Measurements from ENCODE around the gene HECTD4. TPM values are rescaled to one million over a fixed set of nuclear protein-coding genes. Genes with fewer than 3 reads are reported as not detected.
"Not testable (repeated sequence)": the region's sequence is repeated elsewhere in the genome, so short reads cannot be mapped to it uniquely, and the experiment has no call there.

Gene HECTD4
- total RNA-seq, 2 experiments from 2014 or later = 15.8 to 17.8 TPM

- not testable (repeated sequence) for H3K9me3 Mint-ChIP-seq, H3K36me3 Mint-ChIP-seq, H3K4me3 Mint-ChIP-seq, DNase-seq, H3K27me3 Mint-ChIP-seq, H3K27ac Mint-ChIP-seq
- H3K4me1 Mint-ChIP-seq = peaks cover 15% of the 10 kb centered on the region
These were observed 33.2 kb upstream of the HECTD4 start for GRCh38 chr12:112415457-112415856.

DNA sequence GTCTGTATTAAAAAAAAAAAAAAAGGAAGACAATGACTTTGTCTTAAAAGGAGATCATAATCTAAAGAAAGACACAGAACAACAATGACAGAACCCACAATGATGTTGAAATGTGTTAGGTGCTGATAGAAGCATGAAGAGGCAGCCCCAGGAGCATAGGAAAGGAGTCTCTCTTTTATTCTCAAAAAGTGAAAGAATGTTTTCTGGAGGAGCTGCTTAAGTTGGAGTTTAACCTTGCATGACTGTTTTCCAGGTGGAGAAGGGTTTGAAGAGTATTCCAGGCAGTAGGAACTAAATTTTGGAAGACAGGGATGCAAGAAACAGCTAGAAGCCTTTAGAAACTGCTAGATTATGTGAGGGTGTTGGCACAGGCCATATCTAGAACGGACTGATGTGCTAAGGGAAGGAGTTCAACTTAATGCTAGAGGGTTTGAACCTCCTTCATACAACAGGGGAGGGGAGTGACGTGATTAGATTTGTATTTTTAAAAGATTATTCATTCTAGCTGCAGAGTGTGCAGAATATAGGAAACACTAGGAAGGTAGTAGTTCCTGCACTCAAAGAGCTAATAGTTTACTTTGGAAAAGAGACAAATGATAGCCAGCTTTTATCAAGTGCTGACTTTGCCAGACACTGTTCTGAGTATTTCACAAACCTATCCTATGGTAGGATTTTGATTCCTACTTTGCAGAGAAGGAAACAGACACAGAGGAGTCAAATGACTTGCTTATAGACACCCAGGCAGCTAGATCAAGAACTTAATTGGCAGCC lies 31.8 kb upstream of the HECTD4 start:
- no peak for DNase-seq
- Mint-ChIP-seq H3K4me3 (no peak overlapping the region), H3K36me3 (peaks cover 4% of the 10 kb centered on the region), H3K27ac (no peak overlapping the region), H3K9me3 (no peaks in the 10 kb centered on the region), H3K27me3 (no peaks in the 10 kb centered on the region), H3K4me1 (peaks cover 9% of the 10 kb centered on the region)

- Mint-ChIP-seq H3K27me3 (no peaks in the 10 kb centered on the region), H3K27ac (peak overlapping the region; percentile 100), H3K4me1 (peaks cover 33% of the 10 kb centered on the region), H3K9me3 (no peaks in the 10 kb centered on the region), H3K36me3 (peaks cover 41% of the 10 kb centered on the region), H3K4me3 (peak overlapping the region; percentile 100)
- DNase-seq = no peak
These were observed 27.6 kb upstream of the HECTD4 start for GRCh38 chr12:112409906-112410244.

- Mint-ChIP-seq H3K27me3 (no peaks in the 10 kb centered on the region), H3K27ac (peak within 1 kb of the TSS; percentile 100), H3K9me3 (no peaks in the 10 kb centered on the region), H3K4me3 (peak within 1 kb of the TSS; percentile 100), H3K36me3 (peaks cover 47% of the 10 kb centered on the region), H3K4me1 (peaks cover 36% of the 10 kb centered on the region)
- peak; percentile 77 for DNase-seq
These were observed 27.1 kb upstream of the HECTD4 start, which contains the start of gene RPL6 for GRCh38 chr12:112409064-112409905. Gene RPL6, minus strand, starts transcription at chr12:112409605. Its CDS starts 949 bp downstream, at chr12:112408656.

- Mint-ChIP-seq H3K4me3 (peak overlapping the region; percentile 100), H3K27ac (peak overlapping the region; percentile 100), H3K4me1 (peaks cover 36% of the 10 kb centered on the region), H3K9me3 (no peaks in the 10 kb centered on the region), H3K36me3 (peaks cover 50% of the 10 kb centered on the region), H3K27me3 (no peaks in the 10 kb centered on the region)
- DNase-seq = no peak
These were observed 26.4 kb upstream of the HECTD4 start for GRCh38 chr12:112408621-112409020.

DNA sequence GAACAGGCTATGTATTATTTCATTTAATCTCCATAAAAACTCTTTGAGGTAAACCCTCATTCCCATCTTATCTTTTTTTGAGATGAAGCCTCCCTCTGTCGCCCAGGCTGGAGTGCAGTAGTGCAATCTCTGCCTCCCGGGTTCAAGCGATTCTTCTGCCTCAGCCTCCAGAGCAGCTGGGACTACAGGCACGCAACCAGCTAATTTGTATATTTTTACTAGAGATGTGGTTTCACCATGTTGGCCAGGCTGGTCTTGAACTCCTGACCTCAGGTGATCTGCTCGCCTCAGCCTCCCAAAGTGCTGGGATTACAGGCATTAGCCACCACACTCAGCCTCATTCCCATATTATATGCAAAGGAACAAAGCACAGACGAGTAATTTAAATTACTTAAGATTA lies 25.5 kb upstream of the HECTD4 start:
- Mint-ChIP-seq H3K4me3 (peak overlapping the region; percentile 100), H3K36me3 (peaks cover 50% of the 10 kb centered on the region), H3K27ac (peak overlapping the region; percentile 100), H3K4me1 (peaks cover 36% of the 10 kb centered on the region)
- H3K27me3 Mint-ChIP-seq, DNase-seq, H3K9me3 Mint-ChIP-seq: not testable (repeated sequence)

DNA sequence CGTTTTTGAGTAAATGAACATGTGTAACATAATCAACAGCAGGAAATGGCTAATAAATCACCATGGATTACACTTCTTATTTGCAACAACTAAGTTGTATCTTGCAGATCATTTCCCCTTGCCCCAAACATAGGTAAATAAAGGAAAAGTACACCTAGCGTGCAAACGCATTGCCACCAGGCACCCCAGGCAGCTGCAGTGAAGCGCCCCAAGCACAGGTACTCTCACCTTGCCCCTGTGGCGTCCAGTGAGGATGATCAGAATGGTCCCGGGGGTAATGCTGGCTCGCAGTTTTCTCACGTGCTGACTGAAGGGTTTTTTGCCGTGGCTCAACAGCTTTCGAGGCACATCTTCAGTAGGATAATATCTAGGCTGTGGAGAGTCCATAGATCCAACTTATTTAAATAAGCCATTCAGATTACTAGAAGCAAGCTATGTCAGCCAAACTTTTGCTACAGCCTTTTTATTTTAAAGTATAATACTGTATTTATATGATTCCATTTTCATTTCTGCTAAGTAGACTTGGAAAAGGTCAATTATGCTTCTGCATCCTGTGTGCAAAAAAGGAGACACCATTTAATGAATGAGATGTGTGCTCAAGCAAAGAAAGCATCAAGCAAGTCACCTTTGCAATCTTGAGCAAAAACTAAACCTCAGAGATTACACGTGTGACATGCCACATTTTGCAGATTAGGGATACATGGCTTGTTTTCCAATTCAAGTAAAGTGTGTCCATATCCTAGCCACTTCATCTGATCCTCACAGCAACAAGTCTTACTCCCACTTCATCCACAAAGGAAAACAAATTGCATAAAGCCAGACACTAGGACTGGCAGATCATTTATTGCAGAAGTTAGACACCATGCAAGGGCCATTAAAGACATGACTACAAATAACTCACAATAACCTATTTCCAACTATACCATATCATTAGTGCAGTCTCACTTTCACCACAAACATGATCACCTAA lies 24.6 kb upstream of the HECTD4 start:
- Mint-ChIP-seq H3K36me3 (peaks cover 50% of the 10 kb centered on the region), H3K9me3 (no peaks in the 10 kb centered on the region), H3K27ac (peak overlapping the region; percentile 100), H3K4me3 (peak overlapping the region; percentile 100), H3K27me3 (no peaks in the 10 kb centered on the region), H3K4me1 (peaks cover 36% of the 10 kb centered on the region)
- DNase-seq = no peak

DNA sequence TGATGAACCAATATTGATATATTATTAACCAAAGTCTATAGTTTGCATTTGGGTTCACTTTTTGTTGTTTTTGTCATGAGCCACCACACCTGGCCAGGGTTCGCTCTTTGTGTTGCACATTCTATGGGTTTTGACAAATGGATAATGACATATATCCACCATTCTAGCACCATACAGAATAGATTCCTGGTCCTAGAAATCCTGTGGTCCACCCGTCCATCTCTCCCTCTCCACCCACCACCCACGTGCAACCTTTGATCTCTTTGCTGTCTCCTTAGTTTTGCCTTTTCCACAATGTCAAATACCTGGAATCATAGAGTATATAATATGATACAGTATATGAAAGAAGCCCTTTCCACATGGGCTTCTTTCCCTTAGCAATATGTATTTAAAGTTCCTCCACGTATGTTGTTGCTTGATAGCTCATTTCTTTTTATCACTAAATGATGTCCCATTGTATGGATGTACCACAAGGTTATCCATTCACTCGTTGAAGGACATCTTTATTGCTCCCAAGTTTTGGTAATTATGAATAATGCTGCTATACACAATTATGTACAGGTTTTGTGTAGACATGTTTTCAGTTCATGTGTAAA lies 19.8 kb upstream of the HECTD4 start:
- Mint-ChIP-seq H3K9me3 (no peaks in the 10 kb centered on the region), H3K27ac (no peak overlapping the region), H3K4me3 (no peak overlapping the region), H3K36me3 (peaks cover 26% of the 10 kb centered on the region), H3K4me1 (peaks cover 16% of the 10 kb centered on the region), H3K27me3 (no peaks in the 10 kb centered on the region)
- no peak for DNase-seq

GRCh38 chr12:112401054-112401453 lies 18.8 kb upstream of the HECTD4 start:
- Mint-ChIP-seq H3K36me3 (peaks cover 17% of the 10 kb centered on the region), H3K4me1 (peaks cover 9% of the 10 kb centered on the region), H3K4me3 (no peak overlapping the region), H3K27me3 (no peaks in the 10 kb centered on the region), H3K27ac (no peak overlapping the region), H3K9me3 (no peaks in the 10 kb centered on the region)
- DNase-seq = no peak

DNA sequence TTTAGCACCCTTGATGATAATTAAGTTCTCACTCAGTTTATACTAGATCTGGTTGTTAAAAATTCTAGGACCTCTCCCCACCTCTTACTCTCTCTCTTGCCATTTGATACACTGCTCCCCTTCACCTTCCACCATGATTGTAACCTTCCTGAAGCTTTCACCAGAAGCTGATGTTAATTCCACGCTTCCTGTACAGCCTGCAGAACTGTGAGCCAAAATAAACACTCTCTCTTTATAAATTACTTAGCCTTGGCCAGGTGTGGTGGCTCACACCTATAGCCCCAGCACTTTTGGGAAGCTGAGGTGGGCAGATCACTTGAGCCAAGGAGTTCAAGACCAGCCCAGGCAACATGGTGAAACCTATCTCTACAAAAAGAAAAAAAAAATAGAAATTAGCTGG lies 11.1 kb upstream of the HECTD4 start:
- no peaks in the 10 kb centered on the region for H3K36me3 Mint-ChIP-seq
- no peak overlapping the region for H3K4me3 Mint-ChIP-seq
- H3K9me3 Mint-ChIP-seq = no peaks in the 10 kb centered on the region
- H3K27ac Mint-ChIP-seq = no peak overlapping the region
- H3K27me3 Mint-ChIP-seq = peaks cover 9% of the 10 kb centered on the region
- no peak for DNase-seq
- no peaks in the 10 kb centered on the region for H3K4me1 Mint-ChIP-seq

DNA sequence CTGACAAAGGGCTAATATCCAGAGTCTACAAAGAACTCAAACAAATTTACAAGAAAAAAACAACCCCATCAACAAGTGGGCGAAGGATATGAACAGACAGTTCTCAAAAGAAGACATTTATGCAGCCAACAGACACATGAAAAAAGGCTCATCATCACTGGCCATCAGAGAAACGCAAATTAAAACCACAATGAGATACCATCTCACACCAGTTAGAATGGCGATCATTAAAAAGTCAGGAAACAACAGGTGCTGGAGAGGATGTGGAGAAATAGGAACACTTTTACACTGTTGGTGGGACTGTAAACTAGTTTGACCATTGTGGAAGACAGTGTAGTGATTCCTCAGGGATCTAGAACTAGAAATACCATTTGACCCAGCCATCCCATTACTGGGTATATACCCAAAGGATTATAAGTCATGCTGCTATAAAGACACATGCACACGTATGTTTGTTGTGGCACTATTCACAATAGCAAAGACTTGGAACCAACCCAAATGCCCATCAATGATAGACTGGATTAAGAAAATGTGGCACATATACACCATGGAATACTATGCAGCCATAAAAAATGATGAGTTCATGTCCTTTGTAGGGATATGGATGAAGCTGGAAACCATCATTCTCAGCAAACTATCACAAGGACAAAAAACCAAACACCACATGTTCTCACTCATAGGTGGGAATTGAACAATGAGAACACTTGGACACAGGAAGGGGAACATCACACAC lies 7.9 kb upstream of the HECTD4 start:
- H3K27ac Mint-ChIP-seq, DNase-seq, H3K4me3 Mint-ChIP-seq, H3K36me3 Mint-ChIP-seq, H3K9me3 Mint-ChIP-seq: not testable (repeated sequence)
- H3K27me3 Mint-ChIP-seq = peaks cover 12% of the 10 kb centered on the region
- peaks cover 10% of the 10 kb centered on the region for H3K4me1 Mint-ChIP-seq

GRCh38 chr12:112389228-112389627 lies 7.0 kb upstream of the HECTD4 start:
- no peaks in the 10 kb centered on the region for H3K36me3 Mint-ChIP-seq
- peaks cover 12% of the 10 kb centered on the region for H3K27me3 Mint-ChIP-seq
- peaks cover 10% of the 10 kb centered on the region for H3K4me1 Mint-ChIP-seq
- H3K4me3 Mint-ChIP-seq = no peak overlapping the region
- no peak overlapping the region for H3K27ac Mint-ChIP-seq
- no peaks in the 10 kb centered on the region for H3K9me3 Mint-ChIP-seq
- DNase-seq = no peak

DNA sequence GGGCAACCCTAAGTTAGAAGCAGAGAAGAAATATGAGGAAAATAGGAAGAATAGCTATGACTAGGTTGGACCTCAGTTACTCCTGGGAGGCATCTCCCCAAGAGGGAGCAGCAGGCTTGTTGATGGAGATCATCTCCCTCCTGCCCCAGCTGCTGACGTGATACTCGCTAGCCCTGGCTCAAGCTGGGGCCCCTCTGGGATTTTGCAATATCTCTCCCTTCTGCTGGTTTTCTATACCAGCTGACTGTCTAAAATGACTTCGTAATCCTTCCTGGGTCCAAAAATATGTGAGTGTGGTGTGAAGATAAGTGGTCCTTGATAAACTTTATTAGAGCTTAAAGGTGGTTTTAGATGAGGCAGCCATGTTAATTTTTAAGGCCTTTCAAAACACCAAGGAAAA lies 4.5 kb upstream of the HECTD4 start:
- Mint-ChIP-seq H3K27ac (peak overlapping the region; percentile 83), H3K4me3 (no peak overlapping the region), H3K36me3 (no peaks in the 10 kb centered on the region), H3K4me1 (peaks cover 10% of the 10 kb centered on the region), H3K9me3 (no peaks in the 10 kb centered on the region), H3K27me3 (peaks cover 12% of the 10 kb centered on the region)
- no peak for DNase-seq

- no peaks in the 10 kb centered on the region for H3K27me3 Mint-ChIP-seq
- H3K4me3 Mint-ChIP-seq = peak overlapping the region; percentile 91
- peaks cover 23% of the 10 kb centered on the region for H3K4me1 Mint-ChIP-seq
- H3K27ac Mint-ChIP-seq = no peak overlapping the region
- H3K9me3 Mint-ChIP-seq = no peaks in the 10 kb centered on the region
- no peak for DNase-seq
- H3K36me3 Mint-ChIP-seq = peaks cover 3% of the 10 kb centered on the region
These were observed 635 bp upstream of the HECTD4 start for GRCh38 chr12:112382866-112383265.

All from activated naive CD8-positive, alpha-beta T cell treated with anti-CD3 and anti-CD28 coated beads for 36 hours (primary cell).